ENCODE measurements around the gene COG1. TPM values are rescaled to one million over a fixed set of nuclear protein-coding genes. Genes with fewer than 3 reads are reported as not detected.

COG1 gene
- total RNA-seq, 3 donors from 2014 or later: 55.7 to 66.0 (median 57.9) TPM

DNA sequence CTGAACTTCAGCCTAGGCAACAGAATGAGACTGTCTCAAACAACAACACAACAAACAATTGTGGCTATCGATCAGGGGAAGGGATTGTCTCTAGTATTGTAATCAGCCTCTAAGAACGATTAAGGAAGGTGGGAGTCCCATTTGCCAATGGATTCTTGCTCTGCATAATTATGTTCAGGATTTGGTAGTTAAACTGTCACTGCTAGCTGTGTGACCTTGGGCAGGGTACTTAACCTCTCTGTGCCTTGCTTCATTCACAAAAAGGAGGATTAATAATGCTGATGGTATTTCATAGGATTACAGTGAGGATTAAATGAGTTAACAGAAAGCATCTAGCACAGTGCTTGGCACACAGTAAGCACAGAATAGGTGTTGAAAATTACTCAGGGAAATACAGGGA, 34.7 kb upstream of the COG1 start:
- Histone ChIP-seq H3K4me1 (ENCODE audit: low read depth) (no peaks in the 10 kb centered on the region), H3K36me3 (ENCODE audit: low read depth) (no peaks in the 10 kb centered on the region), H3K9me3 (no peaks in the 10 kb centered on the region), H3K4me3 (no peak overlapping the region)
- intact Hi-C loops (cut with DNase I, micrococcal nuclease): loop anchor here in 1 of 2 donors (5.0 kb wide), 1 partner anchor 431 kb away; no protein-coding TSS in a partner anchor
- TF ChIP-seq, protein P1, sequence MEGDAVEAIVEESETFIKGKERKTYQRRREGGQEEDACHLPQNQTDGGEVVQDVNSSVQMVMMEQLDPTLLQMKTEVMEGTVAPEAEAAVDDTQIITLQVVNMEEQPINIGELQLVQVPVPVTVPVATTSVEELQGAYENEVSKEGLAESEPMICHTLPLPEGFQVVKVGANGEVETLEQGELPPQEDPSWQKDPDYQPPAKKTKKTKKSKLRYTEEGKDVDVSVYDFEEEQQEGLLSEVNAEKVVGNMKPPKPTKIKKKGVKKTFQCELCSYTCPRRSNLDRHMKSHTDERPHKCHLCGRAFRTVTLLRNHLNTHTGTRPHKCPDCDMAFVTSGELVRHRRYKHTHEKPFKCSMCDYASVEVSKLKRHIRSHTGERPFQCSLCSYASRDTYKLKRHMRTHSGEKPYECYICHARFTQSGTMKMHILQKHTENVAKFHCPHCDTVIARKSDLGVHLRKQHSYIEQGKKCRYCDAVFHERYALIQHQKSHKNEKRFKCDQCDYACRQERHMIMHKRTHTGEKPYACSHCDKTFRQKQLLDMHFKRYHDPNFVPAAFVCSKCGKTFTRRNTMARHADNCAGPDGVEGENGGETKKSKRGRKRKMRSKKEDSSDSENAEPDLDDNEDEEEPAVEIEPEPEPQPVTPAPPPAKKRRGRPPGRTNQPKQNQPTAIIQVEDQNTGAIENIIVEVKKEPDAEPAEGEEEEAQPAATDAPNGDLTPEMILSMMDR (IDR thresholded peaks at IDR 0.05): no peak
- no peak for DNase-seq
- no peak for ATAC-seq

DNA sequence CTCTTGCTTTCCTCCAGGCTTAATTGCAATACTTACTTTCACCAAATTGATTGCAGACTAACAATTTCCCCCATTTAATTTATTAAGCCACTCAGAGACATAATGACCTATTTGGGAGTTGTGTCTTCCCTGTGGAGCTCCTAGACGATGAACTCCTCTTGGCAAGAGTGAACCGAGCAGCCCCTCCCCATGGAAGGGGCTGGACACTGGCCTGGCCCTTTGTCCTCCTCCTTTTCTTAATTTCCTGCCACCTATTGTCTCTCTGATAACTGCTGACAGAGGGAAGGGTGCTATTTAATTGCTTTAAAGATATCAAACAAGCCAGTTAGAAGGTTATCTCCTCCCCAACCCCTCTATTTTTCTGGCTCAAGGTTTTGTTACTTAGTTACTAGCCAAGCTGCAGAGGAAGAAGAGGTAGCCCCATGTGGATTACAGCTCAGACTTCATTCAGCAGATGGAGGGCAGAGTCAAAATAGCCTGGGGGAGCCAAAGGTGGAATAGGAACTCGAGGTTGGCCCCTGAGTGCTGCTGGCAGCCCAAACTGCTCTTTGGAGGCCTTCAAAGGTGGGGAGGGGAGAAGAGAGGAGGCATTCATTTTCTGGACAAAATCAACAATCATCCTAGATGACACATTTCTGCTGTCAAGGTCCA, 31.8 kb upstream of the COG1 start:
- DNase-seq (no peak), ATAC-seq (no peak)
- TF ChIP-seq, protein P1 (IDR thresholded peaks at IDR 0.05): no peak
- H3K36me3 ChIP-seq (ENCODE audit: low read depth): no peaks in the 10 kb centered on the region
- intact Hi-C loops (cut with DNase I, micrococcal nuclease): no loop called here
- peaks cover 4% of the 10 kb centered on the region for H3K4me1 ChIP-seq (ENCODE audit: low read depth)
- H3K4me3 ChIP-seq: no peak overlapping the region
- no peaks in the 10 kb centered on the region for H3K9me3 ChIP-seq

DNA sequence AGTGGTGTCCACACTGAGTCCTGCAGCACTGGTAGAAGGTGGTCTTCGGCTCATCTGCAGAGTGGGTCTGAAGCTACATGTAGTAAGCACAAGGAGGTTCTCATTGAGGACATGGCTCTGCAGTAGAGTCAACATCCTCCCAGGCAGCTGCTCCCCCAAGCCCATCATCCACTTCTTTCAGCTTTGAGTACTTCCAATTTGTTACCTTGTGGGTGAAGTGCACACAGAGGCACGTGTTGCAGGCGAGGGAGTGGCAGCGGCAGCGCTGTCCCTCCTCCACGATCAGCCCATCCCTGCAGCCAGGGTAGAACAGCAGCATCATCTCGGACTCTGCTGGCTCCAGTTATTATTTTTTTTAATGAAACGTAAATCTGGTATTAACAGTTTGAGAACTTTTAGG, 29.8 kb upstream of the COG1 start:
- TF ChIP-seq, protein P1 (IDR thresholded peaks at IDR 0.05): no peak
- no peak for DNase-seq
- Histone ChIP-seq H3K9me3 (no peaks in the 10 kb centered on the region), H3K36me3 (ENCODE audit: low read depth) (no peaks in the 10 kb centered on the region), H3K4me1 (ENCODE audit: low read depth) (peaks cover 4% of the 10 kb centered on the region), H3K4me3 (no peak overlapping the region)
- ATAC-seq: no peak
- intact Hi-C loops (cut with DNase I, micrococcal nuclease): no loop called here

DNA sequence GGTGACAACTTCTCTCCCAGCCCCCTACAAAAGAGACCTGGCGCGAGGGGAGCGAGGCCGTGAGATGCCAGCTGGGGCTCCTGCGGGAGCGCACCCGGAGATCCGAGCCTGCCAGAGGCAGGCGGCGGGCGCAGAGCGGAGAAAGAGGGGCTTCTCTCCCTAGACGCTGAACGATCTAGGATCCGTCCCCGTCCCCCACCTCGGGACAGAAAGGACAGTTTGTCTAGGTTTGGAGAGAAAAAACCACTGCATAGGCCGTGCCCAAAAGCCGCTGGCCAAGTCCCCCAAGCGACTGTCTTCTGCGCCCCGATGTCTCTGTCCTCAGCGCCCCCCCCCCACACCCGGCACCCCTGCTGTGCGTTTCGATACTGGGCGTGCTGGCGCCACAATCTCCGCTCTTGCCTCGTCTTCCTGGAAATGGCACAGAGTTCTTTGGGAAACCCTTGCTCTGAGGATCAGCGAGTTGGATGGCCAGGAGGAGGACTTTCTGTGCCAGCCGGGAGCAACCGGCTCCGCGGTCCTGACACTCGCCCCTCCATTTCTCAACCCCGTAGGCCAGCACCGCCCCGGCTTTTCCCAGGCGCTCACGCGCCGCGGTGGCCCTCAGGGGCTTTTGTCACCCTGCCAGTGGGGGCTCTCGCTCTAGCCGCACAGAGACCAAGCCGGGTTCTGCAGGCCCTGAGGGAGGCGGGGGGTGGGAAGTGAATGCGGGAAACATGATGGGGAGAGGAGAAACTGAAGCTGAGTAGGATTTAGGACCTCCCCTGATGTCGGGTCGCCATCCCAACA, 27.0 kb upstream of the COG1 start:
- no peak overlapping the region for H3K4me3 ChIP-seq
- H3K4me1 ChIP-seq (ENCODE audit: low read depth): peaks cover 4% of the 10 kb centered on the region
- no peaks in the 10 kb centered on the region for H3K9me3 ChIP-seq
- DNase-seq (no peak), ATAC-seq (no peak)
- H3K36me3 ChIP-seq (ENCODE audit: low read depth): no peaks in the 10 kb centered on the region
- TF ChIP-seq, protein P1 (IDR thresholded peaks at IDR 0.05): no peak
- intact Hi-C loops (cut with DNase I, micrococcal nuclease): no loop called here

DNA sequence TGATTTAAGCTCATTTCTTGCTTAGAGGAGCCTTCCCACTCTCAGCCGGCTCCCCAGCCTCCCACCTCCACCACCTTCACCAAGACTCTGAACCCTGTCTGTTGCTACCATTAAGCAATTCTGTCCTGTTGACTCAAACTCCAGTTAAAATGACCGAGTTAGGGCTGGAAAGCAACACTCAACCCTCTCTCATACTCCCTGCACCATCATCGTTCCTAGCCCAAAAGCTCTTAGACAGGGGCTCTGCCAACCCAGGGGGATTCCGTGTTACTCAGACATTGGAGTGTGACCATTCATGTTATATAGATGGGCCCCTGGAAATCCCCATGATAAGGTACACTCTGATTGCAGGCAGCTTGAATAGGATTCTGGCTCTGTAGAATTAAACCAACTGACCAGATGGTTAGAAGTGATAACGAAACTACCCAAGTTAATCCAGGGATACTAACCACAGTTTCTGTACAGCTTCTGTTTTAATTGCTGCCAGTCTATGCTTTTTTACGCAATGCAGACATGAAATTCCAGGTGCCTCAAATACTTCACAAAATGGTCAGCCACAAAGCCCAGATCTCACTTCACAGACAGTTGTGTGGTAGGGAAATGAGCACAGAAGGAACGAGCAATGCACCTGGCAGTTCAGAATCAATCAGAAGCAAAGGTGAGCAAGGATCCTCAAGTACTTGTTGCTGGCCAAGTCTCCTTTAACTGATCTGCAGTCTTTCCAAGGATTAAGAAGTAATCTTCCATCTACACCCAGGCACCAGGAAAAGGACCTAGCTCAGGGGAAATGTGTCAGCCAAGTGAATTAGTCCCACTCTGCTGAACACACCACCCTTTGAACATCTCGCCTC, 25.9 kb upstream of the COG1 start:
- Histone ChIP-seq H3K36me3 (ENCODE audit: low read depth) (no peaks in the 10 kb centered on the region), H3K4me1 (ENCODE audit: low read depth) (peaks cover 4% of the 10 kb centered on the region), H3K9me3 (no peaks in the 10 kb centered on the region), H3K4me3 (no peak overlapping the region)
- TF ChIP-seq, protein P1 (IDR thresholded peaks at IDR 0.05): no peak
- DNase-seq (no peak), ATAC-seq (peak; percentile 29)
- intact Hi-C loops (cut with DNase I, micrococcal nuclease): no loop called here

All from mucosa of descending colon (tissue), 3 donors.